Measurements from ENCODE around the gene AFTPH.
"Not testable (repeated sequence)": the region's sequence is repeated elsewhere in the genome, so short reads cannot be mapped to it uniquely, and the experiment has no call there.

The AFTPH gene

GRCh38 chr2:64517511-64517884 lies 6.6 kb upstream of the AFTPH start:
- no peaks in the 10 kb centered on the region for H3K4me1 Mint-ChIP-seq
- no peaks in the 10 kb centered on the region for H3K27me3 Mint-ChIP-seq
- H3K4me3 Mint-ChIP-seq, result no peak overlapping the region
- H3K9me3 Mint-ChIP-seq, result no peaks in the 10 kb centered on the region
- no peak overlapping the region for H3K27ac Mint-ChIP-seq
- H3K36me3 Mint-ChIP-seq, result no peaks in the 10 kb centered on the region

- H3K4me1 Mint-ChIP-seq, result peaks cover 27% of the 10 kb centered on the region
Measured at GRCh38 chr2:64522843-64523428, 1.2 kb upstream of the AFTPH start.

GRCh38 chr2:64524604-64525316 lies 632 bp downstream of the AFTPH start:
- Mint-ChIP-seq H3K4me1 (peaks cover 41% of the 10 kb centered on the region), H3K27me3 (no peaks in the 10 kb centered on the region)

More at GRCh38 chr2:64522843-64523428, 1.2 kb upstream of the AFTPH start:
- H3K27ac Mint-ChIP-seq, result peak overlapping the region; percentile 89
- no peaks in the 10 kb centered on the region for H3K9me3 Mint-ChIP-seq
- H3K27me3 Mint-ChIP-seq, result no peaks in the 10 kb centered on the region
- peak overlapping the region; percentile 92 for H3K4me3 Mint-ChIP-seq
- H3K36me3 Mint-ChIP-seq, result peaks cover 1% of the 10 kb centered on the region

GRCh38 chr2:64525317-64525613 lies 1.1 kb downstream of the AFTPH start:
- no peaks in the 10 kb centered on the region for H3K27me3 Mint-ChIP-seq
- H3K4me1 Mint-ChIP-seq, result peaks cover 43% of the 10 kb centered on the region
- no peaks in the 10 kb centered on the region for H3K9me3 Mint-ChIP-seq
- H3K27ac Mint-ChIP-seq, result peak overlapping the region; percentile 100
- H3K36me3 Mint-ChIP-seq, result peaks cover 7% of the 10 kb centered on the region
- peak overlapping the region; percentile 98 for H3K4me3 Mint-ChIP-seq

More at GRCh38 chr2:64524604-64525316, 632 bp downstream of the AFTPH start:
- Mint-ChIP-seq H3K27ac (peak overlapping the region; percentile 100), H3K4me3 (peak overlapping the region; percentile 98), H3K36me3 (peaks cover 7% of the 10 kb centered on the region), H3K9me3 (no peaks in the 10 kb centered on the region)

- no peaks in the 10 kb centered on the region for H3K9me3 Mint-ChIP-seq
- H3K36me3 Mint-ChIP-seq, result peaks cover 7% of the 10 kb centered on the region
- H3K27ac Mint-ChIP-seq, result peak overlapping the region; percentile 80
- peak overlapping the region; percentile 98 for H3K4me3 Mint-ChIP-seq
- H3K4me1 Mint-ChIP-seq, result peaks cover 49% of the 10 kb centered on the region
- no peaks in the 10 kb centered on the region for H3K27me3 Mint-ChIP-seq
Measured at GRCh38 chr2:64526034-64526433, 1.9 kb downstream of the AFTPH start.

GRCh38 chr2:64530946-64531345 lies 6.8 kb downstream of the AFTPH start:
- peaks cover 84% of the 10 kb centered on the region for H3K4me1 Mint-ChIP-seq
- not testable (repeated sequence) for H3K27ac Mint-ChIP-seq, H3K36me3 Mint-ChIP-seq, H3K4me3 Mint-ChIP-seq, H3K27me3 Mint-ChIP-seq, H3K9me3 Mint-ChIP-seq

- peaks cover 7% of the 10 kb centered on the region for H3K36me3 Mint-ChIP-seq
- peak overlapping the region; percentile 63 for H3K27ac Mint-ChIP-seq
- H3K4me1 Mint-ChIP-seq, result peaks cover 83% of the 10 kb centered on the region
- no peaks in the 10 kb centered on the region for H3K27me3 Mint-ChIP-seq
- no peaks in the 10 kb centered on the region for H3K9me3 Mint-ChIP-seq
- H3K4me3 Mint-ChIP-seq, result peak overlapping the region; percentile 26
Measured at GRCh38 chr2:64532030-64532429, 7.9 kb downstream of the AFTPH start.

- peaks cover 86% of the 10 kb centered on the region for H3K4me1 Mint-ChIP-seq
- no peaks in the 10 kb centered on the region for H3K9me3 Mint-ChIP-seq
- peaks cover 4% of the 10 kb centered on the region for H3K36me3 Mint-ChIP-seq
- H3K27ac Mint-ChIP-seq, result no peak overlapping the region
- H3K27me3 Mint-ChIP-seq, result no peaks in the 10 kb centered on the region
- H3K4me3 Mint-ChIP-seq, result peak overlapping the region; percentile 30
Measured at GRCh38 chr2:64533882-64534281, 9.8 kb downstream of the AFTPH start.

- Mint-ChIP-seq H3K4me3 (peak overlapping the region; percentile 60), H3K4me1 (peaks cover 86% of the 10 kb centered on the region), H3K9me3 (no peaks in the 10 kb centered on the region), H3K27me3 (no peaks in the 10 kb centered on the region), H3K27ac (peak overlapping the region; percentile 66), H3K36me3 (peaks cover 2% of the 10 kb centered on the region)
Measured at GRCh38 chr2:64534363-64534762, 10.2 kb downstream of the AFTPH start.

- Mint-ChIP-seq H3K4me3 (no peak overlapping the region), H3K9me3 (no peaks in the 10 kb centered on the region), H3K4me1 (peaks cover 91% of the 10 kb centered on the region), H3K27me3 (no peaks in the 10 kb centered on the region), H3K27ac (no peak overlapping the region), H3K36me3 (peaks cover 2% of the 10 kb centered on the region)
Measured at GRCh38 chr2:64535024-64535423, 10.9 kb downstream of the AFTPH start.

GRCh38 chr2:64537991-64538390 lies 13.9 kb downstream of the AFTPH start:
- H3K27ac Mint-ChIP-seq, result no peak overlapping the region
- H3K36me3 Mint-ChIP-seq, result peaks cover 2% of the 10 kb centered on the region
- H3K9me3 Mint-ChIP-seq, result no peaks in the 10 kb centered on the region
- H3K4me1 Mint-ChIP-seq, result peaks cover 88% of the 10 kb centered on the region
- H3K27me3 Mint-ChIP-seq, result no peaks in the 10 kb centered on the region
- no peak overlapping the region for H3K4me3 Mint-ChIP-seq

- no peak overlapping the region for H3K4me3 Mint-ChIP-seq
- peaks cover 2% of the 10 kb centered on the region for H3K36me3 Mint-ChIP-seq
- H3K27ac Mint-ChIP-seq, result no peak overlapping the region
- H3K9me3 Mint-ChIP-seq, result no peaks in the 10 kb centered on the region
- peaks cover 88% of the 10 kb centered on the region for H3K4me1 Mint-ChIP-seq
- H3K27me3 Mint-ChIP-seq, result no peaks in the 10 kb centered on the region
Measured at GRCh38 chr2:64538764-64539433, 14.8 kb downstream of the AFTPH start.

GRCh38 chr2:64540615-64541014 lies 16.5 kb downstream of the AFTPH start:
- peaks cover 2% of the 10 kb centered on the region for H3K36me3 Mint-ChIP-seq
- H3K9me3 Mint-ChIP-seq, result no peaks in the 10 kb centered on the region
- H3K4me1 Mint-ChIP-seq, result peaks cover 77% of the 10 kb centered on the region
- H3K4me3 Mint-ChIP-seq, result no peak overlapping the region
- H3K27ac Mint-ChIP-seq, result no peak overlapping the region
- no peaks in the 10 kb centered on the region for H3K27me3 Mint-ChIP-seq

- Mint-ChIP-seq H3K4me1 (peaks cover 70% of the 10 kb centered on the region), H3K9me3 (no peaks in the 10 kb centered on the region), H3K4me3 (no peak overlapping the region), H3K27me3 (no peaks in the 10 kb centered on the region), H3K36me3 (peaks cover 2% of the 10 kb centered on the region), H3K27ac (no peak overlapping the region)
Measured at GRCh38 chr2:64541547-64541946, 17.4 kb downstream of the AFTPH start.

GRCh38 chr2:64542071-64543007 lies 18.2 kb downstream of the AFTPH start:
- Mint-ChIP-seq H3K4me3 (no peak overlapping the region), H3K36me3 (peaks cover 2% of the 10 kb centered on the region), H3K27me3 (no peaks in the 10 kb centered on the region), H3K9me3 (no peaks in the 10 kb centered on the region), H3K27ac (no peak overlapping the region), H3K4me1 (peaks cover 68% of the 10 kb centered on the region)

All from activated naive CD4-positive, alpha-beta T cell treated with anti-CD3 and anti-CD28 coated beads, Interleukin-2, amount 50 U/mL, for 24 hours (primary cell).